HG03039 (cell line): ENCODE data around the gene SLC7A11.
"Not testable (repeated sequence)": the region's sequence is repeated elsewhere in the genome, so short reads cannot be mapped to it uniquely, and the experiment has no call there.

Experiments used
- ATAC-seq: cut with Tn5 transposase; IDR thresholded peaks from one replicate; pipeline ENCODE4 v1.9.1; 2021; ENCODE audit warnings: mild to moderate bottlenecking, moderate library complexity; ENCODE audit not compliant: unreplicated experiment

Gene SLC7A11

GRCh38 chr4:138216272-138216867, 25.8 kb downstream of the SLC7A11 start:
- no peak for ATAC-seq

GRCh38 chr4:138210576-138210975, 31.6 kb downstream of the SLC7A11 start:
- not testable (repeated sequence) for ATAC-seq

- ATAC-seq, result no peak
These were observed 33.1 kb downstream of the SLC7A11 start for GRCh38 chr4:138209094-138209493.

- no peak for ATAC-seq
These were observed 36.5 kb downstream of the SLC7A11 start for GRCh38 chr4:138205531-138206233.

GRCh38 chr4:138204507-138204906, 37.6 kb downstream of the SLC7A11 start:
- ATAC-seq, result no peak

- no peak for ATAC-seq
These were observed 39.5 kb downstream of the SLC7A11 start for GRCh38 chr4:138202686-138203085.

- peak; percentile 33 for ATAC-seq
These were observed 41.9 kb downstream of the SLC7A11 start for GRCh38 chr4:138200236-138200590.

- ATAC-seq, result peak; percentile 52
These were observed 42.4 kb downstream of the SLC7A11 start for GRCh38 chr4:138199568-138200235.

GRCh38 chr4:138196153-138196552, 46.0 kb downstream of the SLC7A11 start:
- no peak for ATAC-seq

GRCh38 chr4:138193963-138194362, 48.2 kb downstream of the SLC7A11 start:
- ATAC-seq, result no peak

- peak; percentile 36 for ATAC-seq
These were observed 50.0 kb downstream of the SLC7A11 start for GRCh38 chr4:138192113-138192512.

GRCh38 chr4:138190452-138190858, 51.7 kb downstream of the SLC7A11 start:
- ATAC-seq, result peak; percentile 96

- no peak for ATAC-seq
These were observed 52.9 kb downstream of the SLC7A11 start for GRCh38 chr4:138189206-138189605.

- no peak for ATAC-seq
These were observed 53.6 kb downstream of the SLC7A11 start for GRCh38 chr4:138188406-138189084.

GRCh38 chr4:138185859-138186645, 56.1 kb downstream of the SLC7A11 start:
- no peak for ATAC-seq

GRCh38 chr4:138184886-138185285, 57.3 kb downstream of the SLC7A11 start:
- ATAC-seq, result no peak

- ATAC-seq, result no peak
These were observed 59.2 kb downstream of the SLC7A11 start for GRCh38 chr4:138182838-138183426.

GRCh38 chr4:138181287-138181686, 60.9 kb downstream of the SLC7A11 start:
- ATAC-seq, result no peak

GRCh38 chr4:138178566-138178965, 63.6 kb downstream of the SLC7A11 start:
- no peak for ATAC-seq

- peak; percentile 63 for ATAC-seq
These were observed 64.7 kb downstream of the SLC7A11 start for GRCh38 chr4:138177278-138177968.
